ENCODE data around the gene KRTAP5-3. TPM values are rescaled to one million over a fixed set of nuclear protein-coding genes. Genes with fewer than 3 reads are reported as not detected.

KRTAP5-3 gene
- polyA plus RNA-seq, 1 donor from 2014 or later = not detected

DNA sequence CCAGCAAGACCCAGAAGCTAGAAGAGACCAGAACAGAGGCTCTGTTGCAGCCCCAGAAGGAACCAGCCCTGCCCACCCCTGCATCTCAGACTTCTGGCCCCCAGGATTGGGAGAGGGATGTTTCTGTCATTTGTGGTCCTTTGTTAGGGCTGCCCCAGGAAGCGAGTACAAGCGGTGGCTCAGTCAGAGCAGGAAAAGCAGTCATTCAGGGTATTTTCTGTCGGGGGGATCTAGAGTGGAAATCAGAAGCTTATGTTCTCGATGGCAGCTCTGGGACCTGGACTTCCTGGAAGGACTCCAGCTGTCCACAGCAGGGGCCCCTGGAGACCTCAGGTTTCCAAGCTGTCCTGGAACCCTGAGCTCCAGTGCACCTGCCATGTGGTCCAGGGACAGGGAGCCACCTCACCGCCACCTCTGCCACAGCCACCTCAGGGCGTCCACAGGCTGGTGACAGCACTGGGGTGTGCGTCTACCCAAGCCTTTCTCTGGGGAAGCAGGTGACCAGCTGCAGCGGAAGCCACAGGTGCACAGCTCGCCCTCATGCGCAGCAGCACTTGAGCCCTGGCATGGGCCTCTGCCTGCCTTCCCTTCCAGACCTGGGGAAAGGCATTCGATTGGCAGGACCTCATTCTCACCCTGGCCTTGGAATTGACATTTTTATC lies 23.9 kb upstream of the KRTAP5-3 start:
- no peaks in the 10 kb centered on the region for H3K9me3 ChIP-seq (ENCODE audit: low read length)
- no peak overlapping the region for H2AFZ ChIP-seq (ENCODE audit: low read depth, low read length)
- H3K9ac ChIP-seq (ENCODE audit: low read length) = no peak overlapping the region
- H3K27ac ChIP-seq (ENCODE audit: low read length) = no peak overlapping the region
- no peak overlapping the region for H3K4me2 ChIP-seq (ENCODE audit: low read length)
- no peak overlapping the region for H3K4me3 ChIP-seq (ENCODE audit: low read length)
- no peaks in the 10 kb centered on the region for H3K27me3 ChIP-seq (ENCODE audit: insufficient read depth, low read depth, low read length)
- H3F3A ChIP-seq (ENCODE audit: insufficient read depth, low read length, poor library complexity, severe bottlenecking) = no peaks in the 10 kb centered on the region
- TF ChIP-seq POLR2AphosphoS5 (IDR thresholded peaks at IDR 0.05) = no peak
- no peak for TF ChIP-seq EZH2 (IDR thresholded peaks at IDR 0.05; ENCODE audit: borderline replicate concordance, insufficient read depth, low read length, poor library complexity, severe bottlenecking)
- no peak for TF ChIP-seq MXI1 (conservative IDR thresholded peaks at IDR 0.05; ENCODE audit: poor library complexity, severe bottlenecking)
- no peak for TF ChIP-seq RAD21 (conservative IDR thresholded peaks at IDR 0.05)
- no peak for TF ChIP-seq SMC3 (conservative IDR thresholded peaks at IDR 0.05; ENCODE audit: poor library complexity)
- no peak for TF ChIP-seq TAF1 (IDR thresholded peaks at IDR 0.05; ENCODE audit: low read depth)
- TF ChIP-seq, protein P1, sequence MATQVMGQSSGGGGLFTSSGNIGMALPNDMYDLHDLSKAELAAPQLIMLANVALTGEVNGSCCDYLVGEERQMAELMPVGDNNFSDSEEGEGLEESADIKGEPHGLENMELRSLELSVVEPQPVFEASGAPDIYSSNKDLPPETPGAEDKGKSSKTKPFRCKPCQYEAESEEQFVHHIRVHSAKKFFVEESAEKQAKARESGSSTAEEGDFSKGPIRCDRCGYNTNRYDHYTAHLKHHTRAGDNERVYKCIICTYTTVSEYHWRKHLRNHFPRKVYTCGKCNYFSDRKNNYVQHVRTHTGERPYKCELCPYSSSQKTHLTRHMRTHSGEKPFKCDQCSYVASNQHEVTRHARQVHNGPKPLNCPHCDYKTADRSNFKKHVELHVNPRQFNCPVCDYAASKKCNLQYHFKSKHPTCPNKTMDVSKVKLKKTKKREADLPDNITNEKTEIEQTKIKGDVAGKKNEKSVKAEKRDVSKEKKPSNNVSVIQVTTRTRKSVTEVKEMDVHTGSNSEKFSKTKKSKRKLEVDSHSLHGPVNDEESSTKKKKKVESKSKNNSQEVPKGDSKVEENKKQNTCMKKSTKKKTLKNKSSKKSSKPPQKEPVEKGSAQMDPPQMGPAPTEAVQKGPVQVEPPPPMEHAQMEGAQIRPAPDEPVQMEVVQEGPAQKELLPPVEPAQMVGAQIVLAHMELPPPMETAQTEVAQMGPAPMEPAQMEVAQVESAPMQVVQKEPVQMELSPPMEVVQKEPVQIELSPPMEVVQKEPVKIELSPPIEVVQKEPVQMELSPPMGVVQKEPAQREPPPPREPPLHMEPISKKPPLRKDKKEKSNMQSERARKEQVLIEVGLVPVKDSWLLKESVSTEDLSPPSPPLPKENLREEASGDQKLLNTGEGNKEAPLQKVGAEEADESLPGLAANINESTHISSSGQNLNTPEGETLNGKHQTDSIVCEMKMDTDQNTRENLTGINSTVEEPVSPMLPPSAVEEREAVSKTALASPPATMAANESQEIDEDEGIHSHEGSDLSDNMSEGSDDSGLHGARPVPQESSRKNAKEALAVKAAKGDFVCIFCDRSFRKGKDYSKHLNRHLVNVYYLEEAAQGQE (IDR thresholded peaks at IDR 0.05; ENCODE audit: borderline replicate concordance) = no peak
- TF ChIP-seq, protein P2, sequence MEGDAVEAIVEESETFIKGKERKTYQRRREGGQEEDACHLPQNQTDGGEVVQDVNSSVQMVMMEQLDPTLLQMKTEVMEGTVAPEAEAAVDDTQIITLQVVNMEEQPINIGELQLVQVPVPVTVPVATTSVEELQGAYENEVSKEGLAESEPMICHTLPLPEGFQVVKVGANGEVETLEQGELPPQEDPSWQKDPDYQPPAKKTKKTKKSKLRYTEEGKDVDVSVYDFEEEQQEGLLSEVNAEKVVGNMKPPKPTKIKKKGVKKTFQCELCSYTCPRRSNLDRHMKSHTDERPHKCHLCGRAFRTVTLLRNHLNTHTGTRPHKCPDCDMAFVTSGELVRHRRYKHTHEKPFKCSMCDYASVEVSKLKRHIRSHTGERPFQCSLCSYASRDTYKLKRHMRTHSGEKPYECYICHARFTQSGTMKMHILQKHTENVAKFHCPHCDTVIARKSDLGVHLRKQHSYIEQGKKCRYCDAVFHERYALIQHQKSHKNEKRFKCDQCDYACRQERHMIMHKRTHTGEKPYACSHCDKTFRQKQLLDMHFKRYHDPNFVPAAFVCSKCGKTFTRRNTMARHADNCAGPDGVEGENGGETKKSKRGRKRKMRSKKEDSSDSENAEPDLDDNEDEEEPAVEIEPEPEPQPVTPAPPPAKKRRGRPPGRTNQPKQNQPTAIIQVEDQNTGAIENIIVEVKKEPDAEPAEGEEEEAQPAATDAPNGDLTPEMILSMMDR (IDR thresholded peaks at IDR 0.05; ENCODE audit: poor library complexity, severe bottlenecking) = no peak
- TF ChIP-seq EP300 (conservative IDR thresholded peaks at IDR 0.05; ENCODE audit: poor library complexity, severe bottlenecking) = no peak
- H3K36me3 ChIP-seq (ENCODE audit: insufficient read depth, low read length) = no peaks in the 10 kb centered on the region
- no peaks in the 10 kb centered on the region for H3K9me2 ChIP-seq (ENCODE audit: insufficient read depth, low read length)
- H3K79me2 ChIP-seq (replicated peaks; ENCODE audit: insufficient read depth, low read length) = no peaks in the 10 kb centered on the region
- no peaks in the 10 kb centered on the region for H4K20me1 ChIP-seq (ENCODE audit: insufficient read depth)

DNA sequence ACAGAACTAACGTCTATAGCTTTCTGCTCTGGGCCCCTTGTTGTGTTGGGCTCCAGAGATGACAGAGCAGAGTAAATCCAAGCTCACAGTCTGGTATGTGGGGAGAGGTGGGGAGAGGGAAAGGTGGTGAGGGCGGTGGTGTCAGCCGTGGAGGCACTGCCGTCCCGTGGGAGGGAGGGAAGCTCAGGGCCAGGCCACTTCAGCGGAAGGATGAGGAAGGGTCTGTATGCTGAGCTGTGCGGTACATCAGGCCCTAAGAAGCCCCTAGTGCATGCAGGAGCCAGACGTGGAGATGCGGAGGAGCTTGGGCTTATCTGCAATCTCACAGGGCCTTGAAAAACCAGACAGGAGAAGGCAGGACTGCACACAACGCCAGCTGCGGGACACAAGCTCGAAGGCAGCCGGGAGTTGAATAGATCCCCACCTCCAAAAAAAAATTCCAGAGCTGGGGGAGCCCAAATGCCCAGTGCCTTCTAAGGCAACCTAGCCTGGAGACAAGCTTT lies 22.9 kb upstream of the KRTAP5-3 start:
- Histone ChIP-seq H3F3A (ENCODE audit: insufficient read depth, low read length, poor library complexity, severe bottlenecking) (no peaks in the 10 kb centered on the region), H3K79me2 (replicated peaks; ENCODE audit: insufficient read depth, low read length) (no peaks in the 10 kb centered on the region), H3K9me2 (ENCODE audit: insufficient read depth, low read length) (no peaks in the 10 kb centered on the region), H3K9ac (ENCODE audit: low read length) (no peak overlapping the region), H2AFZ (ENCODE audit: low read depth, low read length) (no peak overlapping the region), H3K36me3 (ENCODE audit: insufficient read depth, low read length) (no peaks in the 10 kb centered on the region), H3K9me3 (ENCODE audit: low read length) (no peaks in the 10 kb centered on the region), H3K4me3 (ENCODE audit: low read length) (no peak overlapping the region), H3K27ac (ENCODE audit: low read length) (no peak overlapping the region), H3K27me3 (ENCODE audit: insufficient read depth, low read depth, low read length) (no peaks in the 10 kb centered on the region), H3K4me2 (ENCODE audit: low read length) (no peak overlapping the region), H4K20me1 (ENCODE audit: insufficient read depth) (no peaks in the 10 kb centered on the region)
- TF ChIP-seq, protein P2 (IDR thresholded peaks at IDR 0.05; ENCODE audit: poor library complexity, severe bottlenecking) = no peak
- TF ChIP-seq, protein P1 (IDR thresholded peaks at IDR 0.05; ENCODE audit: borderline replicate concordance) = no peak
- TF ChIP-seq RAD21 (conservative IDR thresholded peaks at IDR 0.05) (no peak), EZH2 (IDR thresholded peaks at IDR 0.05; ENCODE audit: borderline replicate concordance, insufficient read depth, low read length, poor library complexity, severe bottlenecking) (no peak), POLR2AphosphoS5 (IDR thresholded peaks at IDR 0.05) (no peak), MXI1 (conservative IDR thresholded peaks at IDR 0.05; ENCODE audit: poor library complexity, severe bottlenecking) (no peak)
